PC-3 (cell line): Measurements from ENCODE around the gene CMKLR1. TPM values are rescaled to one million over a fixed set of nuclear protein-coding genes. Genes with fewer than 3 reads are reported as not detected.

Source experiments
- ATAC-seq: fragments of 200-7000 bp; cut with Tn5 transposase; 2 replicates; pipeline ENCODE4 v1.9.1; 2020; ENCODE audit warnings: mild to moderate bottlenecking, moderate library complexity
- BruUV-seq: library from RNA; stranded (reverse); fragments of 400-500 nt; replicated peaks from 2 replicates; lab custom pipeline; 2021; lab: Mats Ljungman, UMichigan
- CTCF ChIA-PET: fragments of 300-600 bp; sonication (Branson Sonifier 250); formaldehyde crosslinking; loops from one replicate; lab custom pipeline; 2022; ENCODE audit warnings: antibody characterized with exemption; lab: Charles Lee
- POLR2A ChIA-PET: fragments of 300-600 bp; sonication (Branson Sonifier 250); formaldehyde crosslinking; loops from one replicate; lab custom pipeline; 2022; ENCODE audit warnings: antibody characterized with exemption; ENCODE audit not compliant: unreplicated experiment; lab: Charles Lee
- DNase-seq: peaks from one replicate; pipeline ENCODE4 v3.0.0-alpha.2; 2015
- H2AFZ ChIP-seq: fragments of 300-600 bp; sonication (generic); 2 replicates; pipeline ENCODE4 v1.6.0; 2016; ENCODE audit warnings: antibody characterized with exemption, low read length
- H3F3A ChIP-seq: fragments of 300-600 bp; sonication (generic); one replicate; pipeline ENCODE4 v1.6.0; 2017; ENCODE audit warnings: antibody characterized with exemption, low read length, control low read depth, mild to moderate bottlenecking; ENCODE audit not compliant: unreplicated experiment
- H3K27ac ChIP-seq: fragments of 300-600 bp; sonication (generic); 2 replicates; pipeline ENCODE4 v1.5.1; 2016; ENCODE audit warnings: mild to moderate bottlenecking, low read length
- H3K27me3 ChIP-seq: fragments of 300-600 bp; sonication (generic); 2 replicates; pipeline ENCODE4 v1.6.1; 2016; ENCODE audit warnings: low read length, mixed read lengths
- H3K36me3 ChIP-seq: fragments of 300-600 bp; sonication (generic); 2 replicates; pipeline ENCODE4 v1.6.1; 2016; ENCODE audit warnings: low read depth, mixed run types, low read length, mixed read lengths
- H3K4me1 ChIP-seq: fragments of 300-600 bp; sonication (generic); 2 replicates; pipeline ENCODE4 v1.5.1; 2016; ENCODE audit warnings: low read length; ENCODE audit not compliant: insufficient read depth
- H3K4me2 ChIP-seq: fragments of 300-600 bp; sonication (generic); 2 replicates; pipeline ENCODE4 v1.6.0; 2016; ENCODE audit warnings: low read length
- H3K4me3 ChIP-seq: fragments of 300-600 bp; sonication (generic); 2 replicates; pipeline ENCODE4 v1.5.1; 2016; ENCODE audit warnings: mild to moderate bottlenecking, low read length, mixed read lengths
- H3K79me2 ChIP-seq: fragments of 300-600 bp; sonication (generic); 2 replicates; pipeline ENCODE4 v1.6.1; 2017; ENCODE audit warnings: low read length, mixed read lengths
- H3K9ac ChIP-seq: fragments of 300-600 bp; sonication (generic); 2 replicates; pipeline ENCODE4 v1.6.0; 2016; ENCODE audit warnings: mild to moderate bottlenecking, low read length
- H3K9me2 ChIP-seq: fragments of 300-600 bp; sonication (generic); replicated peaks from 2 replicates; pipeline ENCODE4 v1.6.1; 2016; ENCODE audit warnings: mixed run types, low read length, mixed read lengths
- H3K9me3 ChIP-seq: fragments of 300-600 bp; sonication (generic); 2 replicates; pipeline ENCODE4 v1.6.1; 2016; ENCODE audit warnings: low read length, mixed read lengths
- H4K20me1 ChIP-seq: fragments of 300-600 bp; sonication (generic); 2 replicates; pipeline ENCODE4 v1.6.1; 2016; ENCODE audit warnings: low read length, mixed read lengths
- CTCF ChIP-seq: fragments of 300-600 bp; sonication (generic); conservative IDR thresholded peaks from 2 replicates; pipeline ENCODE4 v1.5.1; 2017; ENCODE audit warnings: antibody characterized with exemption, low read depth, mild to moderate bottlenecking, low read length
- EZH2 ChIP-seq: fragments of 300-600 bp; sonication (generic); IDR thresholded peaks from one replicate; pipeline ENCODE4 v1.6.1; 2017; ENCODE audit warnings: antibody characterized with exemption, mild to moderate bottlenecking, low read length; ENCODE audit not compliant: unreplicated experiment
- EZH2phosphoT487 ChIP-seq: fragments of 300-600 bp; sonication (generic); IDR thresholded peaks from 2 replicates; pipeline ENCODE4 v1.6.1; 2018; ENCODE audit warnings: mild to moderate bottlenecking, antibody characterized with exemption, low read length, borderline replicate concordance
- intact Hi-C: fragments of 100-400 bp; cut with micrococcal nuclease; formaldehyde crosslinking; loops from 2 replicates; pipeline ENCODE4 v1.9.0; 2023
- total RNA-seq: library from RNA; depleted of rRNA; stranded (reverse); fragments of >200 nt; gene quantifications from 2 replicates; pipeline ENCODE4 v1.2.3, GENCODE V29; 2014

Gene CMKLR1
- total RNA-seq, 1 experiment from 2014 or later, result not detected

DNA sequence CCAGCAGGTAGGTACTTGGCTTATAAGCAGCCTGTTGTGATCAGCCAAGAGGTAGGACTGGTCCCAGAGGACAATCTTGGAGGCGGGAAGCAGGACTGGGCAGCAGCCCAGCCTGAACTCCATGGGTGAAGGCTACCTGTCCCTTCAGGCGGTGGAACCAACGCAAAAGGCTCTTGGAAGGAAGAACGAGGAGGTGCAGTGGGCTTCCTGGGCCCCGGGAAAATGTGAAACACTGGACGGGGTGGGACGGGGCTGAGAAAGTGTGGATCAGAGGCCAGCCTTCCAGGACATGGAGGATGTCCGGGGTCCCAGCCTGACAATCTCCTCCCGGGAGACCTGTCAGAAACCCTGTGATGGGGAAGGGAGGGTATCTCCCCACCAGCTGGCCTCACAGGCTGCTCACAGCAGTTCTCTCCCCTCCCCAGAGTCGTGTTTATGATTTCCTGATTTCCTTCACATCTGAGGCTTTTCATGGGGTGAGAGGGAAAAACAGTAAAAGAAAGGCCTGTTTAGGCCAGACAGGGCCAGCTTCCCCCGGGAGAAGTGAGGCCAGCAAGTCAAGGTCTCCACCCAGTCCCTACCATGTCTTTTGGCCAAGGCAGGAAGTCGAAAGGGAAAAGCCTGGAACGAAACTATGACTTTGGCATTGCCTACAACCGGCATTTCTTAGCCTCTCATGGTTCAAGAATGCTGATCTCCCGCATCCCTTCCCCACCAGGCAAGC, 11.3 kb downstream of the CMKLR1 start:
- CTCF ChIA-PET, result no interaction called here
- ATAC-seq, result no peak
- Histone ChIP-seq H2AFZ (no peak overlapping the region), H3K4me3 (no peak overlapping the region), H3K9ac (no peak overlapping the region), H3F3A (no peaks in the 10 kb centered on the region), H3K79me2 (no peaks in the 10 kb centered on the region), H3K36me3 (no peaks in the 10 kb centered on the region), H3K4me2 (no peak overlapping the region), H3K9me2 (no peaks in the 10 kb centered on the region), H3K4me1 (no peaks in the 10 kb centered on the region), H4K20me1 (no peaks in the 10 kb centered on the region), H3K9me3 (no peaks in the 10 kb centered on the region), H3K27me3 (peaks cover 66% of the 10 kb centered on the region), H3K27ac (no peak overlapping the region)
- intact Hi-C loops, result no loop called here
- BruUV-seq, result no TSS peak
- no peak for TF ChIP-seq EZH2phosphoT487
- no peak for TF ChIP-seq EZH2
- TF ChIP-seq CTCF, result no peak
- POLR2A ChIA-PET, result no interaction called here
- DNase-seq, result no peak

- CTCF ChIA-PET, result no interaction called here
Measured at GRCh38 chr12:108326254-108326750, 12.8 kb downstream of the CMKLR1 start.

More at GRCh38 chr12:108326254-108326750, 12.8 kb downstream of the CMKLR1 start:
- TF ChIP-seq CTCF, result no peak
- TF ChIP-seq EZH2phosphoT487, result no peak
- no peak for TF ChIP-seq EZH2
- H3K79me2 ChIP-seq, result no peaks in the 10 kb centered on the region
- H3K27ac ChIP-seq, result no peak overlapping the region
- DNase-seq, result no peak
- no peaks in the 10 kb centered on the region for H3K4me1 ChIP-seq
- no peak overlapping the region for H3K4me3 ChIP-seq
- H3K9ac ChIP-seq, result no peak overlapping the region
- no peak for ATAC-seq
- H3K4me2 ChIP-seq, result no peak overlapping the region
- H3K36me3 ChIP-seq, result no peaks in the 10 kb centered on the region
- intact Hi-C loops, result no loop called here
- POLR2A ChIA-PET, result no interaction called here
- peaks cover 77% of the 10 kb centered on the region for H3K27me3 ChIP-seq
- no peaks in the 10 kb centered on the region for H4K20me1 ChIP-seq
- H3F3A ChIP-seq, result no peaks in the 10 kb centered on the region
- H3K9me3 ChIP-seq, result no peaks in the 10 kb centered on the region
- no TSS peak for BruUV-seq
- H2AFZ ChIP-seq, result no peak overlapping the region
- no peaks in the 10 kb centered on the region for H3K9me2 ChIP-seq
